ENCODE measurements around the gene USP49. TPM values are rescaled to one million over a fixed set of nuclear protein-coding genes. Genes with fewer than 3 reads are reported as not detected.

The USP49 gene
- total RNA-seq, 1 experiment from 2014 or later = 2.3 TPM

- DNase-seq (no peak), ATAC-seq (no peak)
- Histone ChIP-seq H3K4me2 (ENCODE audit: low read length) (no peak overlapping the region), H4K20me1 (ENCODE audit: low read length) (no peaks in the 10 kb centered on the region), H3K9me3 (ENCODE audit: low read length) (no peaks in the 10 kb centered on the region), H3K27me3 (ENCODE audit: low read length) (no peaks in the 10 kb centered on the region), H3F3A (ENCODE audit: low read length, unreplicated experiment) (no peaks in the 10 kb centered on the region), H3K4me1 (ENCODE audit: insufficient read depth, low read length) (no peaks in the 10 kb centered on the region), H3K9me2 (replicated peaks; ENCODE audit: low read length) (no peaks in the 10 kb centered on the region), H3K27ac (ENCODE audit: low read length) (no peak overlapping the region), H3K36me3 (ENCODE audit: low read depth, low read length) (no peaks in the 10 kb centered on the region), H3K4me3 (ENCODE audit: low read length) (no peak overlapping the region), H2AFZ (ENCODE audit: low read length) (no peak overlapping the region), H3K79me2 (ENCODE audit: low read length) (no peaks in the 10 kb centered on the region), H3K9ac (ENCODE audit: low read length) (no peak overlapping the region)
- BruUV-seq (replicated peaks) = no TSS peak
- CTCF ChIA-PET = no interaction called here
- intact Hi-C loops (cut with micrococcal nuclease) = no loop called here
- POLR2A ChIA-PET (ENCODE audit: unreplicated experiment) = no interaction called here
- TF ChIP-seq, protein P1, sequence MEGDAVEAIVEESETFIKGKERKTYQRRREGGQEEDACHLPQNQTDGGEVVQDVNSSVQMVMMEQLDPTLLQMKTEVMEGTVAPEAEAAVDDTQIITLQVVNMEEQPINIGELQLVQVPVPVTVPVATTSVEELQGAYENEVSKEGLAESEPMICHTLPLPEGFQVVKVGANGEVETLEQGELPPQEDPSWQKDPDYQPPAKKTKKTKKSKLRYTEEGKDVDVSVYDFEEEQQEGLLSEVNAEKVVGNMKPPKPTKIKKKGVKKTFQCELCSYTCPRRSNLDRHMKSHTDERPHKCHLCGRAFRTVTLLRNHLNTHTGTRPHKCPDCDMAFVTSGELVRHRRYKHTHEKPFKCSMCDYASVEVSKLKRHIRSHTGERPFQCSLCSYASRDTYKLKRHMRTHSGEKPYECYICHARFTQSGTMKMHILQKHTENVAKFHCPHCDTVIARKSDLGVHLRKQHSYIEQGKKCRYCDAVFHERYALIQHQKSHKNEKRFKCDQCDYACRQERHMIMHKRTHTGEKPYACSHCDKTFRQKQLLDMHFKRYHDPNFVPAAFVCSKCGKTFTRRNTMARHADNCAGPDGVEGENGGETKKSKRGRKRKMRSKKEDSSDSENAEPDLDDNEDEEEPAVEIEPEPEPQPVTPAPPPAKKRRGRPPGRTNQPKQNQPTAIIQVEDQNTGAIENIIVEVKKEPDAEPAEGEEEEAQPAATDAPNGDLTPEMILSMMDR (conservative IDR thresholded peaks at IDR 0.05; ENCODE audit: low read depth, low read length) = no peak
- TF ChIP-seq EZH2phosphoT487 (IDR thresholded peaks at IDR 0.05; ENCODE audit: borderline replicate concordance, low read length) (no peak), EZH2 (IDR thresholded peaks at IDR 0.05; ENCODE audit: low read length, unreplicated experiment) (no peak)
These were observed 35.8 kb downstream of the USP49 start for GRCh38 chr6:41859356-41859755.

DNA sequence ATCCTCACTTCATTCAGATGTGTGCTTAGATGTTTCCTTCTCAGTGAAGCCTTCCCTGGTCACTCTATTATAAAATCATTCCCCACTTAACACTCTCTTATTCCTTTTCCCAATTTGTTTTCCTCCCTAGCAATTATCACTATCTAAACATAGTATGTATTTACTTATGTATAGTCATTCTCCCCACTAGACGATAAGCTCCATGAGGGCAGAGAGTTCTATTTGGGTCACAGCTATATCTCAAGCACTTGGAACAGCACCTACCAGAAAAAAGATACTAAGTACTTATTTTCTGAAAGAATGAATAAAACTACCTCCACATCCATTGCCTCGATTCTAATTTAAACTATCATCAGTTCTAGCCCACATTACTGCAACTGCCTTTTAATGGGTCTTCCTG lies 36.5 kb downstream of the USP49 start:
- no peak overlapping the region for H3K4me3 ChIP-seq (ENCODE audit: low read length)
- H3K9me2 ChIP-seq (replicated peaks; ENCODE audit: low read length) = no peaks in the 10 kb centered on the region
- H3K9ac ChIP-seq (ENCODE audit: low read length) = no peak overlapping the region
- H3K9me3 ChIP-seq (ENCODE audit: low read length) = no peaks in the 10 kb centered on the region
- TF ChIP-seq, protein P1 (conservative IDR thresholded peaks at IDR 0.05; ENCODE audit: low read depth, low read length) = no peak
- TF ChIP-seq EZH2 (IDR thresholded peaks at IDR 0.05; ENCODE audit: low read length, unreplicated experiment) = no peak
- no peak for TF ChIP-seq EZH2phosphoT487 (IDR thresholded peaks at IDR 0.05; ENCODE audit: borderline replicate concordance, low read length)
- no peaks in the 10 kb centered on the region for H3K4me1 ChIP-seq (ENCODE audit: insufficient read depth, low read length)
- no TSS peak for BruUV-seq (replicated peaks)
- ChIA-PET POLR2A (ENCODE audit: unreplicated experiment) (no interaction called here), CTCF (no interaction called here)
- no peaks in the 10 kb centered on the region for H3K27me3 ChIP-seq (ENCODE audit: low read length)
- no peak overlapping the region for H2AFZ ChIP-seq (ENCODE audit: low read length)
- ATAC-seq (no peak), DNase-seq (no peak)
- no peak overlapping the region for H3K4me2 ChIP-seq (ENCODE audit: low read length)
- H3K36me3 ChIP-seq (ENCODE audit: low read depth, low read length) = no peaks in the 10 kb centered on the region
- H3K27ac ChIP-seq (ENCODE audit: low read length) = no peak overlapping the region
- H3F3A ChIP-seq (ENCODE audit: low read length, unreplicated experiment) = no peaks in the 10 kb centered on the region
- intact Hi-C loops (cut with micrococcal nuclease) = no loop called here
- H4K20me1 ChIP-seq (ENCODE audit: low read length) = no peaks in the 10 kb centered on the region
- no peaks in the 10 kb centered on the region for H3K79me2 ChIP-seq (ENCODE audit: low read length)

GRCh38 chr6:41850861-41851260 lies 44.3 kb downstream of the USP49 start:
- Histone ChIP-seq H3K4me1 (ENCODE audit: insufficient read depth, low read length) (peaks cover 8% of the 10 kb centered on the region), H3F3A (ENCODE audit: low read length, unreplicated experiment) (no peaks in the 10 kb centered on the region), H3K27me3 (ENCODE audit: low read length) (no peaks in the 10 kb centered on the region), H3K79me2 (ENCODE audit: low read length) (no peaks in the 10 kb centered on the region), H3K9me3 (ENCODE audit: low read length) (no peaks in the 10 kb centered on the region), H3K9me2 (replicated peaks; ENCODE audit: low read length) (no peaks in the 10 kb centered on the region), H3K9ac (ENCODE audit: low read length) (no peak overlapping the region), H4K20me1 (ENCODE audit: low read length) (no peaks in the 10 kb centered on the region), H3K36me3 (ENCODE audit: low read depth, low read length) (no peaks in the 10 kb centered on the region), H3K4me3 (ENCODE audit: low read length) (no peak overlapping the region), H2AFZ (ENCODE audit: low read length) (no peak overlapping the region), H3K27ac (ENCODE audit: low read length) (no peak overlapping the region), H3K4me2 (ENCODE audit: low read length) (no peak overlapping the region)
- CTCF ChIA-PET = no interaction called here
- BruUV-seq (replicated peaks) = no TSS peak
- no peak for TF ChIP-seq EZH2 (IDR thresholded peaks at IDR 0.05; ENCODE audit: low read length, unreplicated experiment)
- POLR2A ChIA-PET (ENCODE audit: unreplicated experiment) = no interaction called here
- DNase-seq = no peak
- intact Hi-C loops (cut with micrococcal nuclease) = no loop called here
- no peak for ATAC-seq

Data from PC-3 (cell line).